Measurements from ENCODE around the gene FSTL4. TPM values are rescaled to one million over a fixed set of nuclear protein-coding genes. Genes with fewer than 3 reads are reported as not detected.

The FSTL4 gene
- total RNA-seq, 1 experiment from 2014 or later: 0.12 TPM

GRCh38 chr5:133527311-133527710 lies 85.0 kb downstream of the FSTL4 start:
- CTCF ChIA-PET: interaction anchor here (0.7 to 4.1 kb wide), 2 partner anchors 103 to 156 kb away, joined by 3 to 19 read pairs; no protein-coding TSS in a partner anchor
- Mint-ChIP-seq H3K27me3 (ENCODE audit: insufficient read depth, unreplicated experiment) (peaks cover 31% of the 10 kb centered on the region), H3K9me3 (ENCODE audit: unreplicated experiment) (no peaks in the 10 kb centered on the region), H3K4me3 (ENCODE audit: unreplicated experiment) (no peak overlapping the region), H3K4me1 (ENCODE audit: insufficient read depth, unreplicated experiment) (no peaks in the 10 kb centered on the region), H3K36me3 (ENCODE audit: insufficient read depth, unreplicated experiment) (no peaks in the 10 kb centered on the region), H3K27ac (ENCODE audit: low read depth, unreplicated experiment) (no peak overlapping the region)
- no TSS peak for BruUV-seq (replicated peaks)
- POLR2A ChIA-PET: interaction anchor here (0.8 to 1.9 kb wide), 2 partner anchors 13 to 39 kb away, joined by 5 to 6 read pairs; no protein-coding TSS in a partner anchor
- no peak for DNase-seq (ENCODE audit: unreplicated experiment)
- intact Hi-C loops (cut with micrococcal nuclease): no loop called here
- no peak for TF ChIP-seq CTCF (IDR thresholded peaks at IDR 0.05; ENCODE audit: unreplicated experiment)

GRCh38 chr5:133526368-133526767 lies 86.0 kb downstream of the FSTL4 start:
- no peaks in the 10 kb centered on the region for H3K36me3 Mint-ChIP-seq (ENCODE audit: insufficient read depth, unreplicated experiment)
- H3K9me3 Mint-ChIP-seq (ENCODE audit: unreplicated experiment): no peaks in the 10 kb centered on the region
- no peak overlapping the region for H3K27ac Mint-ChIP-seq (ENCODE audit: low read depth, unreplicated experiment)
- DNase-seq (ENCODE audit: unreplicated experiment): no peak
- H3K4me1 Mint-ChIP-seq (ENCODE audit: insufficient read depth, unreplicated experiment): no peaks in the 10 kb centered on the region
- H3K27me3 Mint-ChIP-seq (ENCODE audit: insufficient read depth, unreplicated experiment): peaks cover 41% of the 10 kb centered on the region
- intact Hi-C loops (cut with micrococcal nuclease): no loop called here
- BruUV-seq (replicated peaks): no TSS peak
- no peak for TF ChIP-seq CTCF (IDR thresholded peaks at IDR 0.05; ENCODE audit: unreplicated experiment)
- CTCF ChIA-PET: interaction anchor here (0.6 to 4.1 kb wide), 5 partner anchors 16 to 316 kb away, joined by 3 to 19 read pairs (median 4); no protein-coding TSS in a partner anchor
- POLR2A ChIA-PET: interaction anchor here (1.9 kb wide), 1 partner anchor 12 kb away, joined by 6 read pairs; no protein-coding TSS in a partner anchor
- H3K4me3 Mint-ChIP-seq (ENCODE audit: unreplicated experiment): no peak overlapping the region

- ChIA-PET CTCF (interaction anchor here (0.7 to 4.1 kb wide), 5 partner anchors 15 to 101 kb away, joined by 3 to 19 read pairs (median 3); no protein-coding TSS in a partner anchor), POLR2A (no interaction called here)
- Mint-ChIP-seq H3K27me3 (ENCODE audit: insufficient read depth, unreplicated experiment) (peaks cover 53% of the 10 kb centered on the region), H3K36me3 (ENCODE audit: insufficient read depth, unreplicated experiment) (no peaks in the 10 kb centered on the region), H3K27ac (ENCODE audit: low read depth, unreplicated experiment) (no peak overlapping the region), H3K9me3 (ENCODE audit: unreplicated experiment) (no peaks in the 10 kb centered on the region), H3K4me3 (ENCODE audit: unreplicated experiment) (no peak overlapping the region), H3K4me1 (ENCODE audit: insufficient read depth, unreplicated experiment) (no peaks in the 10 kb centered on the region)
- no TSS peak for BruUV-seq (replicated peaks)
- intact Hi-C loops (cut with micrococcal nuclease): no loop called here
- no peak for DNase-seq (ENCODE audit: unreplicated experiment)
- no peak for TF ChIP-seq CTCF (IDR thresholded peaks at IDR 0.05; ENCODE audit: unreplicated experiment)
Measured at GRCh38 chr5:133525126-133525525, 87.2 kb downstream of the FSTL4 start.

- H3K9me3 Mint-ChIP-seq (ENCODE audit: unreplicated experiment): no peaks in the 10 kb centered on the region
- DNase-seq (ENCODE audit: unreplicated experiment): no peak
- H3K36me3 Mint-ChIP-seq (ENCODE audit: insufficient read depth, unreplicated experiment): no peaks in the 10 kb centered on the region
- no peaks in the 10 kb centered on the region for H3K4me1 Mint-ChIP-seq (ENCODE audit: insufficient read depth, unreplicated experiment)
- H3K27ac Mint-ChIP-seq (ENCODE audit: low read depth, unreplicated experiment): no peak overlapping the region
- ChIA-PET CTCF (interaction anchor here (0.8 kb wide), 1 partner anchor 16 kb away, joined by 3 read pairs; no protein-coding TSS in a partner anchor), POLR2A (no interaction called here)
- intact Hi-C loops (cut with micrococcal nuclease): no loop called here
- no TSS peak for BruUV-seq (replicated peaks)
- H3K4me3 Mint-ChIP-seq (ENCODE audit: unreplicated experiment): no peak overlapping the region
- TF ChIP-seq CTCF (IDR thresholded peaks at IDR 0.05; ENCODE audit: unreplicated experiment): no peak
- H3K27me3 Mint-ChIP-seq (ENCODE audit: insufficient read depth, unreplicated experiment): peaks cover 58% of the 10 kb centered on the region
Measured at GRCh38 chr5:133524666-133525065, 87.7 kb downstream of the FSTL4 start.
